NOMO-1 treated with dmso at 0.1 percent for 144 hours (cell line): ENCODE results near the gene DPF1.

Experiments used
- DNase-seq: peaks from one replicate; lab custom pipeline; 2025; ENCODE audit not compliant: unreplicated experiment; lab: John Stamatoyannopoulos, UW

The DPF1 gene

DNA sequence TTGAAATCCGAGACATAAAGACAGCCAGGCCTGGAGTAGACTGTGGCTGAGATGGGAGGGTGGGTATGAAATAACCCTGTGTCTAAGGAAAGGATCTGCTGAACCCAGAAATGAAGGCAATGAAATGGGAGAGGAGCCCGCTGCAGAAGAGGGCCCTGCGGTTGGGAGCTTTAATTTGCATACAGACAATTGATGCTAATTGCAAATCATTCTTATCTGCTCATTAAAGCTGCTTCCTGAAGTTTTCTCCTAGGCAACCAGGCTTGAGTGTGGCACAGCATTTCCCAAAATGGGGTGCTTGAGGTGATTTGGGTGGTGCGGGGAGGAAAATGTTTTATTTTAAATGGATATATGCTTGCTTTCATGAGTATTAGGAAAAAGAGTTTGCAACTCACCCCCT, 55.4 kb downstream of the DPF1 start:
- no peak for DNase-seq

DNA sequence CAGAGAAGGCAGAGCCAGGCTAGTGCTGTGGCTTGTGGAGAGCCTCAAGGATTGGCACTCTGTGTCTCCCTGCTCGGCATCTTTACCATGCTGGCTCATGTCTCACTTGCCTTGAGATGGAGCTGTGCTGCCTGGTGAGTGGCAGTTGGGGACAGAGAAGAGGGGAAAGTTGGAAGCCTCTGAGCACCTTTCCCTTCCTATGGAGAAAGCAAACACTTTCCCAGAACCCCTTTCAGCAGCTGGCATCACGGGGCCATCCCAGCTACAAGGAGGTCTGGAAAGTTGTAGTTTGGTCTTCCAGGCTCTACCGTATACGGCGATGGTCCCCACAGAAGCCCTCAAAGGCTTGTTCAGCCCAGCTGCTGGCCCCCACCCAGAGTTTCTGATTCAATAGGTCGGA, 58.7 kb downstream of the DPF1 start:
- DNase-seq = no peak

- no peak for DNase-seq
Observed at GRCh38 chr19:38164526-38164925, 59.5 kb downstream of the DPF1 start.

DNA sequence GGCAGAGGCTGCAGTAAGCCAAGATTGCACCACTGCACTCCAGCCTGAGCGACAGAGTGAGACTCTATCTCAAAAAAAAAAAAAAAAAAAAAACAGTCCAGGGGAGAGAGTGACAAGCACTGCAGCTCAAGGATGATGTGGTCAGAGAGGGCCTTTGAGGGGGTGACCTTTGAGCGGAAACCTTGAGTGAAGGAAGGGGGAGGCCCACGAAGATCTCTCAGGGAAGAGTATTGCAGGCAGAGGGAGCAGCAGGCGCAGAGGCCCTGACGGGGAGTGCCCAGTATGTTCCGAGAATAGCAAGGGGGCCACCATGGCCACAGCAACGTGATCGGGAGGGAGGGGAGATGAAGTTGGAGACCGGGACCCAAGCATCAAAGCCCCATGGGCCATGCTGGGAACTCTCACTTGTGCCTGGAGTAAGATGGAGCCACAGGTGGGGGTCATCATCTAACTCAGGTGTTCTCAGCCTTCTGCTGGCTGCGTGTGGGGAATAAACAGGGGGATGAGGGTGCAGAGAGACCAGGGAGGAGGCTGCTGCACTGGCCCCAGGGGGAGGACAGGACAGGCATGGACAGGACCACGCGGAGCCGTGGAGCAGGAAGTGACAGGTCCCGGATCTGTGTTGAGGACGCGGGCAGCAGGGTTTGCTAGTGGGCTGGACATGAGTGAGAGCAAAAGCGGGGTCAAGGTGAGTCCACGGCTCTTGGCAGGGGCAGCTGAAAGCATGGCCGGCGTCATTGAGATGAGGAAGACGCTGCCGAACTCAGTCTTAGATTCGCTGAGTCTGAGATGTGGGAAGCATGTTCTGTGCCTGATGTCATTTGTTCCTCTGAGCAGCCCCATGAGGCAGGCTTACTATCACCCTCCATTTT, 60.4 kb downstream of the DPF1 start:
- DNase-seq = no peak

DNA sequence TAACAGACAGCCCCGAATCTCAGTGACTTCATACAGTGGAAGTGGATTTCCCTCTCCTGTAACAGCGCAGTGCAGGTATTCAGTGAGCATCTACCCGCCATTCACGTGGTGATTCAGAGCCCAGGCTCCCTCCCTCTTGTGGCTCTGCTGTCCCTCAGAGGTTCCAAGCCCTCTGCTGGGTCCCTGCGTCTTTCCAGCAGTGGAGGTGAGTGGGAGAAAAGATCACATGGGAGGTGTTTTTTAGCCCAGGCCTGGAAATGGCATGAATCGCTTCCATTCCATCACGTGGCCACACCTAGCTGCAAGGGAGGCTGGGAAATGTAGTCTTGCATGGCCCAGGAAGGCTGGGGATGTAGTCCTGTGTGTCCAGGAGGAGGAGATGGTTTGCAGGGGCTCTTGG, 61.4 kb downstream of the DPF1 start:
- DNase-seq = no peak

GRCh38 chr19:38162094-38162493, 61.9 kb downstream of the DPF1 start:
- no peak for DNase-seq
